OCI-LY3 (cell line): Measurements from ENCODE around the gene GYPE.
"Not testable (repeated sequence)": the region's sequence is repeated elsewhere in the genome, so short reads cannot be mapped to it uniquely, and the experiment has no call there.

Source experiments
- CTCF ChIP-seq: fragments of 200-600, 300-600 bp; sonication (generic); IDR thresholded peaks from 2 replicates; pipeline ENCODE4 v1.5.1; 2014; ENCODE audit warnings: antibody characterized with exemption, low read length, low read depth
- EZH2phosphoT487 ChIP-seq: fragments of 200-600 bp; shearing (Covaris generic); IDR thresholded peaks from 2 replicates; pipeline ENCODE4 v1.6.1; 2018; ENCODE audit warnings: antibody characterized with exemption, mixed run types, low read depth

DNA sequence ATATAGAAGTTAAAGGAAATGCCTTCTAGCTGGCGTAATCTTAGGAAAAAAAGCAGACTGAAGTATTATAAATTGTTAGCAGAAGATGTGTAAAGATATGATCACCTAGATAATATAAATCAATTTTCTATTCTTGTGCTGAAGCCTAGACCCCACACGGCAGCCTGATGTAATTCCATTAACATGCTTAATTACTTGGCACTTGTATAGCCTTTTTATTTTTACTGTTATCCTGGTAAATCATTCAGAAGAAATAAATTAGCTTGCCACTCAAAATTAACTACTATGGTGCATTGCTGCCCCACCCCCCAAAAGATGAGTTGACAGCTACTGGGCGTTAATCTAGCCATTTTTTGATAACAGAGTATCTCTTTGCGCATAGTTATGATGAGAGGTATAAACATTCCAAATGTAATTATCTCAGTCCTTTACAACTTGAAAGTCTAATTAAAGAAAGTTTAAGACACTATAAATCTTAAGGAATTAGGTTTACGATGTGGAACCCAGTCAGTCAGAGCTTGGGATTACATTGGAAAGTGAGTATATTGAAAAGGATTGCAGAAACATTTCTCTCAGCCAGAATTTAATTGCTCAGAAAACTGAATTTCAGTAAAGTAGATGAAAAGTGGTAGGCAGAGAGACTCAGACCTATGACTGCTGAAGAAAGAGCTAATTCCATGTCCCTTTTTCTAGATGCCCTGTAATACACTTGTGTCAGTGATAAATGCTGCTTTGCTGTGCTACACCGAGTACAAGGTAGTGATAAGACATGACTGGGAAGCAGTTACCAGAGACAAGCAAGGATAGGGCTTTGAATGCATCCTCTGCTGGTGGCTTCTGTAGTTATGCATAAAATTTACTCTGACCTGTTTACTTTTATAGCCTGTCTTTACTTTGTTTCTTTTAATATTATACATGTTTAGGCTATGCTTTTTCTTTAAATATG is 47.7 kb downstream of the GYPE start:
- TF ChIP-seq CTCF, EZH2phosphoT487: not testable (repeated sequence)
